K562 (cell line): ENCODE results near the gene LRRC74B. TPM values are rescaled to one million over a fixed set of nuclear protein-coding genes. Genes with fewer than 3 reads are reported as not detected.

Experiments
- CREB1 ChIP-seq, 2 experiments: sonication (generic) in 1 of 2; formaldehyde crosslinking in 1 of 2; IDR thresholded peaks; 2 replicates each; pipeline versions ENCODE4 v1.6.1 to v1.8.0; 2012 to 2022; ENCODE audit warnings: inconsistent platforms in 1 of 2, mild to moderate bottlenecking in 1 of 2, missing genetic modification reagents in 1 of 2, moderate library complexity in 1 of 2
- CTBP1 ChIP-seq: fragments of 450-650 bp; IDR thresholded peaks from 2 replicates; pipeline ENCODE4 v1.6.1; 2016; ENCODE audit warnings: borderline replicate concordance
- FOXA3 ChIP-seq, 2 experiments: fragments of 450-650 bp in 1 of 2; sonication (generic) in 1 of 2; formaldehyde crosslinking; IDR thresholded peaks in 1 of 2; conservative IDR thresholded peaks in 1 of 2; 2 replicates each; pipeline versions ENCODE4 v1.4.0 to v1.8.0; 2020 to 2022; ENCODE audit warnings: mild to moderate bottlenecking in 2 of 2, missing genetic modification reagents in 1 of 2
- MED1 ChIP-seq: sonication (generic); formaldehyde crosslinking; IDR thresholded peaks from 2 replicates; pipeline ENCODE4 v1.8.1; 2023; ENCODE audit warnings: missing genetic modification reagents, borderline replicate concordance
- NONO ChIP-seq, 2 experiments: fragments of 200-400 bp in 1 of 2; fragments of 450-650 bp in 1 of 2; formaldehyde crosslinking in 1 of 2; IDR thresholded peaks; 2 replicates each; pipeline ENCODE4 v1.6.1; 2017; ENCODE audit warnings: low read depth in 2 of 2, mild to moderate bottlenecking in 2 of 2, moderate library complexity in 2 of 2, low read length in 1 of 2
- NR4A1 ChIP-seq, 2 experiments: fragments of 250-450 bp in 1 of 2; fragments of 450-650 bp in 1 of 2; sonication (Bioruptor Pico) in 1 of 2; IDR thresholded peaks; 2 replicates each; pipeline versions ENCODE4 v1.4.0 to v1.6.1; 2016 to 2020; ENCODE audit warnings: mild to moderate bottlenecking in 2 of 2, missing compliant biosample characterization in 1 of 2, missing genetic modification characterization in 1 of 2, moderate library complexity in 1 of 2
- SUPT5H ChIP-seq: fragments of 450-650 bp; IDR thresholded peaks from 2 replicates; pipeline ENCODE4 v1.6.1; 2016
- TAF7 ChIP-seq: fragments of 450-650 bp; IDR thresholded peaks from 2 replicates; pipeline ENCODE4 v1.6.1; 2016; ENCODE audit warnings: missing genetic modification characterization, missing compliant biosample characterization
- polyA plus RNA-seq, 8 experiments: library from polyadenylated mRNA; depleted of rRNA in 4 of 8; stranded (reverse) in 5 of 8; unstranded in 3 of 8; fragments of >200 nt; fragmentation: Nextera tagmentation in 2 of 8; fragmentation: Illumina TruSeq in 1 of 8; extraction: Ambion mirVana in 2 of 8; extraction: Trizol in 1 of 8; gene quantifications; 2 replicates each; pipeline versions ENCODE4 v1.2.1 to v1.2.3, GENCODE V29; 2011 to 2014; ENCODE audit warnings: inconsistent platforms in 1 of 8, missing spikeins in 1 of 8
- total RNA-seq, 7 experiments: library from RNA; depleted of rRNA in 6 of 7; stranded (reverse); fragments of >200 nt in 6 of 7; fragmentation: Illumina TruSeq in 2 of 7; extraction: Trizol in 2 of 7; gene quantifications; 2 replicates each; pipeline versions ENCODE4 v1.2.1 to v1.2.3, GENCODE V29; 2011 to 2021; ENCODE audit warnings: low replicate concordance in 1 of 7
- TF ChIP-seq, protein P1 (sequence below): fragments of 450-650 bp; formaldehyde crosslinking; conservative IDR thresholded peaks from 2 replicates; pipeline ENCODE4 v1.4.0; 2022; ENCODE audit warnings: mild to moderate bottlenecking, missing genetic modification characterization
- TF ChIP-seq, protein P2 (sequence below): fragments of 250-450 bp; sonication (Bioruptor Pico); IDR thresholded peaks from 2 replicates; pipeline ENCODE4 v1.9.0; 2021; ENCODE audit warnings: mild to moderate bottlenecking, inconsistent platforms
- TF ChIP-seq, protein P3 (sequence below): IDR thresholded peaks from 2 replicates; pipeline ENCODE4 v1.6.1; 2011; ENCODE audit warnings: borderline replicate concordance, low read depth, mild to moderate bottlenecking, moderate library complexity, low read length; ENCODE audit not compliant: insufficient read depth, poor library complexity, severe bottlenecking

The LRRC74B gene
- total and polyA plus RNA-seq, 9 of the 15 experiments (the other 6 are each of a cell fraction or from before 2014, with no cell fraction given): not detected

GRCh38 chr22:21030032-21030431, 15.7 kb upstream of the LRRC74B start (continued):
- TF ChIP-seq FOXA3 (CRISPR knock-in tag; conservative IDR thresholded peaks at IDR 0.05 in 1 of 2, IDR thresholded peaks at IDR 0.05 in 1 of 2): 0 out of 4 replicates have a peak, but pooled peaks of 1 of the 2 experiments have one; percentile 12
- no peak for TF ChIP-seq NONO (IDR thresholded peaks at IDR 0.05; ENCODE audit: low read depth in 2 of 2, low read length in 1 of 2)
- no peak for TF ChIP-seq CTBP1
- no peak for TF ChIP-seq NR4A1 (CRISPR knock-in tag; IDR thresholded peaks at IDR 0.05)
- TF ChIP-seq NR4A1 (tag; IDR thresholded peaks at IDR 0.05): no peak
- no peak for TF ChIP-seq MED1 (CRISPR knock-in tag)
- no peak for TF ChIP-seq CREB1 (IDR thresholded peaks at IDR 0.05)
- TF ChIP-seq CREB1 (CRISPR knock-in tag; IDR thresholded peaks at IDR 0.05): no peak
- no peak for TF ChIP-seq TAF7 (tag)
- TF ChIP-seq, protein P1, sequence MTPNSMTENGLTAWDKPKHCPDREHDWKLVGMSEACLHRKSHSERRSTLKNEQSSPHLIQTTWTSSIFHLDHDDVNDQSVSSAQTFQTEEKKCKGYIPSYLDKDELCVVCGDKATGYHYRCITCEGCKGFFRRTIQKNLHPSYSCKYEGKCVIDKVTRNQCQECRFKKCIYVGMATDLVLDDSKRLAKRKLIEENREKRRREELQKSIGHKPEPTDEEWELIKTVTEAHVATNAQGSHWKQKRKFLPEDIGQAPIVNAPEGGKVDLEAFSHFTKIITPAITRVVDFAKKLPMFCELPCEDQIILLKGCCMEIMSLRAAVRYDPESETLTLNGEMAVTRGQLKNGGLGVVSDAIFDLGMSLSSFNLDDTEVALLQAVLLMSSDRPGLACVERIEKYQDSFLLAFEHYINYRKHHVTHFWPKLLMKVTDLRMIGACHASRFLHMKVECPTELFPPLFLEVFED (CRISPR knock-in tag): no peak
- TF ChIP-seq, protein P2, sequence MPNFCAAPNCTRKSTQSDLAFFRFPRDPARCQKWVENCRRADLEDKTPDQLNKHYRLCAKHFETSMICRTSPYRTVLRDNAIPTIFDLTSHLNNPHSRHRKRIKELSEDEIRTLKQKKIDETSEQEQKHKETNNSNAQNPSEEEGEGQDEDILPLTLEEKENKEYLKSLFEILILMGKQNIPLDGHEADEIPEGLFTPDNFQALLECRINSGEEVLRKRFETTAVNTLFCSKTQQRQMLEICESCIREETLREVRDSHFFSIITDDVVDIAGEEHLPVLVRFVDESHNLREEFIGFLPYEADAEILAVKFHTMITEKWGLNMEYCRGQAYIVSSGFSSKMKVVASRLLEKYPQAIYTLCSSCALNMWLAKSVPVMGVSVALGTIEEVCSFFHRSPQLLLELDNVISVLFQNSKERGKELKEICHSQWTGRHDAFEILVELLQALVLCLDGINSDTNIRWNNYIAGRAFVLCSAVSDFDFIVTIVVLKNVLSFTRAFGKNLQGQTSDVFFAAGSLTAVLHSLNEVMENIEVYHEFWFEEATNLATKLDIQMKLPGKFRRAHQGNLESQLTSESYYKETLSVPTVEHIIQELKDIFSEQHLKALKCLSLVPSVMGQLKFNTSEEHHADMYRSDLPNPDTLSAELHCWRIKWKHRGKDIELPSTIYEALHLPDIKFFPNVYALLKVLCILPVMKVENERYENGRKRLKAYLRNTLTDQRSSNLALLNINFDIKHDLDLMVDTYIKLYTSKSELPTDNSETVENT (CRISPR knock-in tag): 0 out of 2 replicates have a peak, but pooled peaks have one; percentile 11
- no peak for TF ChIP-seq SUPT5H
- TF ChIP-seq, protein P3, sequence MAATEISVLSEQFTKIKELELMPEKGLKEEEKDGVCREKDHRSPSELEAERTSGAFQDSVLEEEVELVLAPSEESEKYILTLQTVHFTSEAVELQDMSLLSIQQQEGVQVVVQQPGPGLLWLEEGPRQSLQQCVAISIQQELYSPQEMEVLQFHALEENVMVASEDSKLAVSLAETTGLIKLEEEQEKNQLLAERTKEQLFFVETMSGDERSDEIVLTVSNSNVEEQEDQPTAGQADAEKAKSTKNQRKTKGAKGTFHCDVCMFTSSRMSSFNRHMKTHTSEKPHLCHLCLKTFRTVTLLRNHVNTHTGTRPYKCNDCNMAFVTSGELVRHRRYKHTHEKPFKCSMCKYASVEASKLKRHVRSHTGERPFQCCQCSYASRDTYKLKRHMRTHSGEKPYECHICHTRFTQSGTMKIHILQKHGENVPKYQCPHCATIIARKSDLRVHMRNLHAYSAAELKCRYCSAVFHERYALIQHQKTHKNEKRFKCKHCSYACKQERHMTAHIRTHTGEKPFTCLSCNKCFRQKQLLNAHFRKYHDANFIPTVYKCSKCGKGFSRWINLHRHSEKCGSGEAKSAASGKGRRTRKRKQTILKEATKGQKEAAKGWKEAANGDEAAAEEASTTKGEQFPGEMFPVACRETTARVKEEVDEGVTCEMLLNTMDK: no peak
